ENCODE measurements around the gene ELOA. TPM values are rescaled to one million over a fixed set of nuclear protein-coding genes. Genes with fewer than 3 reads are reported as not detected.

ELOA gene
- total RNA-seq, 2 donors from 2014 or later, result 33.3 to 42.4 TPM

GRCh38 chr1:23798662-23799142 lies 55.4 kb downstream of the ELOA start:
- Mint-ChIP-seq H3K4me1 (peaks cover 10% of the 10 kb centered on the region), H3K36me3 (ENCODE audit: low read depth) (peaks cover 34% of the 10 kb centered on the region), H3K4me3 (no peak overlapping the region), H3K27ac (no peak overlapping the region), H3K9me3 (no peaks in the 10 kb centered on the region), H3K27me3 (ENCODE audit: insufficient read depth) (peaks cover 3% of the 10 kb centered on the region)
- TF ChIP-seq, protein P1, sequence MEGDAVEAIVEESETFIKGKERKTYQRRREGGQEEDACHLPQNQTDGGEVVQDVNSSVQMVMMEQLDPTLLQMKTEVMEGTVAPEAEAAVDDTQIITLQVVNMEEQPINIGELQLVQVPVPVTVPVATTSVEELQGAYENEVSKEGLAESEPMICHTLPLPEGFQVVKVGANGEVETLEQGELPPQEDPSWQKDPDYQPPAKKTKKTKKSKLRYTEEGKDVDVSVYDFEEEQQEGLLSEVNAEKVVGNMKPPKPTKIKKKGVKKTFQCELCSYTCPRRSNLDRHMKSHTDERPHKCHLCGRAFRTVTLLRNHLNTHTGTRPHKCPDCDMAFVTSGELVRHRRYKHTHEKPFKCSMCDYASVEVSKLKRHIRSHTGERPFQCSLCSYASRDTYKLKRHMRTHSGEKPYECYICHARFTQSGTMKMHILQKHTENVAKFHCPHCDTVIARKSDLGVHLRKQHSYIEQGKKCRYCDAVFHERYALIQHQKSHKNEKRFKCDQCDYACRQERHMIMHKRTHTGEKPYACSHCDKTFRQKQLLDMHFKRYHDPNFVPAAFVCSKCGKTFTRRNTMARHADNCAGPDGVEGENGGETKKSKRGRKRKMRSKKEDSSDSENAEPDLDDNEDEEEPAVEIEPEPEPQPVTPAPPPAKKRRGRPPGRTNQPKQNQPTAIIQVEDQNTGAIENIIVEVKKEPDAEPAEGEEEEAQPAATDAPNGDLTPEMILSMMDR (conservative IDR thresholded peaks at IDR 0.05), result peak; percentile 59
- H3K36me3 ChIP-seq (ENCODE audit: control insufficient read depth, insufficient read depth, low read length), result peaks cover 24% of the 10 kb centered on the region
- no peaks in the 10 kb centered on the region for H3K27me3 ChIP-seq (ENCODE audit: control insufficient read depth, insufficient read depth, low read length, poor library complexity, severe bottlenecking)
- H3K9me3 ChIP-seq (ENCODE audit: control insufficient read depth, low read length), result no peaks in the 10 kb centered on the region
- peak; percentile 70 for DNase-seq
- no peak overlapping the region for H3K27ac ChIP-seq (ENCODE audit: low read depth, low read length)
- peaks cover 7% of the 10 kb centered on the region for H3K4me1 ChIP-seq (ENCODE audit: control insufficient read depth, insufficient read depth, low read length)
- WGBS, 2 experiments (ENCODE audit: insufficient coverage in 1 of 2, insufficient read length in 1 of 2), result 92 to 100% methylated on average over 2 to 12 of the region's 12 CpGs
- no peak overlapping the region for H3K9ac ChIP-seq (ENCODE audit: extremely low read depth, low read length, poor library complexity, severe bottlenecking)
- peak overlapping the region; percentile 81 for H3K4me3 ChIP-seq (ENCODE audit: low read length)

DNA sequence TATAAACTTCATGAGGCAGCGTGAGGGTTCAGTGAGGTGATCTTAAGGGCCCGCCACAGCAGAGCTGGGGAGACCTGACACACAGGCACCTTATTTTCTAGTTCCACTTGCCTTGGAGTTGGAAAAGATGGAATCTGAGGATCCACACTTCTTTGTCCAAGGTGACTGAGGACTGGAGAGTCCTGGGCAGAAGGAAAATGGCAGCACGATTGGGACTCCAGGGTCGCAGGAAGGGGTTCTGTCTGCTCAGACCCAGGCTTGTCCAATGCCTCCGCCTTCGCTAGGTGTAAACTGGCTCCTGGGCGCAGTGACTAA lies 55.9 kb downstream of the ELOA start:
- no peak for DNase-seq
- Mint-ChIP-seq H3K9me3 (no peaks in the 10 kb centered on the region), H3K36me3 (ENCODE audit: low read depth) (peaks cover 39% of the 10 kb centered on the region), H3K27ac (no peak overlapping the region), H3K4me1 (peaks cover 10% of the 10 kb centered on the region), H3K27me3 (ENCODE audit: insufficient read depth) (peaks cover 3% of the 10 kb centered on the region), H3K4me3 (peak overlapping the region; percentile 83)
- H3K4me3 ChIP-seq (ENCODE audit: low read length), result peak overlapping the region; percentile 81
- 74 to 82% methylated on average over 7 of the region's 7 CpGs for WGBS, 2 experiments (ENCODE audit: insufficient coverage in 1 of 2, insufficient read length in 1 of 2)
- H3K36me3 ChIP-seq (ENCODE audit: control insufficient read depth, insufficient read depth, low read length), result peaks cover 22% of the 10 kb centered on the region
- no peak overlapping the region for H3K27ac ChIP-seq (ENCODE audit: low read depth, low read length)
- no peaks in the 10 kb centered on the region for H3K9me3 ChIP-seq (ENCODE audit: control insufficient read depth, low read length)
- TF ChIP-seq, protein P1 (conservative IDR thresholded peaks at IDR 0.05), result no peak
- peaks cover 7% of the 10 kb centered on the region for H3K4me1 ChIP-seq (ENCODE audit: control insufficient read depth, insufficient read depth, low read length)
- H3K27me3 ChIP-seq (ENCODE audit: control insufficient read depth, insufficient read depth, low read length, poor library complexity, severe bottlenecking), result no peaks in the 10 kb centered on the region
- peak overlapping the region; percentile 43 for H3K9ac ChIP-seq (ENCODE audit: extremely low read depth, low read length, poor library complexity, severe bottlenecking)

DNA sequence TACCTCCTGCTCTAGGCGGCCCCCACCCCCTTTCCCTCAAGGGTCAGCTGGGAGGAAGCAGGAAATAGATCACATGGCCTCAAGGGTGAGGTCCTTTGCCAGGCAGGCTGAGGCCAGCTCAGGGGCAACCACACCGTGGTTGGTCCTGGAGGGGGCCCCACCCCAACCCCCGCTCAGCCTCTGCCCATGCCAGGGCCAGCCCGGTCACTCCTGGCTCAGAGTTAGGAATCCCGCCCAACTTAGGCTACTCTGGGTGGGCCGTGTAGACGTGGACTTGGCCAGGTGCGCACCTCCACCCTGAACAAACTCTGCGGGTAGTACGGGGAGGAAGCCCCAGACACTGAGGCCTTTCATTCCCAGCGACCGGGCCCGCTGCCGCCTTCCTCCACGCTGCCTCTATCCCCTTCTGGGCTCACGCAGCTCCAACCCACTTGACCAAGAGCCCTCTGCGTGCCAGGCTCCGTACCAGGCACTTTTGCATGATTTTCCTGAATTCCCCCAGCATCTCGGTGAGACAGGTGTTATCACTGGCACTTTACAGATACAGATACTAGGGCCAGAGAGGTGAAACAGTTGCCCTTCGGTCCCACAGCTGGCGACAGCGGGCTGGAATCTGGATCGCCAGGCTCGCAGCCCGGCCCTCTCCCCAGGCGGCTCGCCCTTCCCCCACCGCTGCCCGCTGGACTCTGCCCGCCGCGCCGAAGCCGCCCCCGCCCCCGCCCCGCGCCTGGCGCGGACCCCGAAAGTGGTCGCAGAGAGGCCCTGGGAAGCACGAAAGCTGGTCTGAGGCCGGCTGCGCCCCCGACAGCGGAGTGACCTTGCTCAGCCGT lies 56.5 kb downstream of the ELOA start:
- peaks cover 36% of the 10 kb centered on the region for H3K36me3 Mint-ChIP-seq (ENCODE audit: low read depth)
- Histone ChIP-seq H3K9ac (ENCODE audit: extremely low read depth, low read length, poor library complexity, severe bottlenecking) (peak overlapping the region; percentile 43), H3K9me3 (ENCODE audit: control insufficient read depth, low read length) (no peaks in the 10 kb centered on the region), H3K27me3 (ENCODE audit: control insufficient read depth, insufficient read depth, low read length, poor library complexity, severe bottlenecking) (no peaks in the 10 kb centered on the region), H3K27ac (ENCODE audit: low read depth, low read length) (peak overlapping the region; percentile 19), H3K4me3 (ENCODE audit: low read length) (peak overlapping the region; percentile 81), H3K4me1 (ENCODE audit: control insufficient read depth, insufficient read depth, low read length) (peaks cover 7% of the 10 kb centered on the region), H3K36me3 (ENCODE audit: control insufficient read depth, insufficient read depth, low read length) (peaks cover 18% of the 10 kb centered on the region)
- no peaks in the 10 kb centered on the region for H3K9me3 Mint-ChIP-seq
- H3K4me3 Mint-ChIP-seq, result peak overlapping the region; percentile 83
- peak overlapping the region; percentile 98 for H3K27ac Mint-ChIP-seq
- WGBS, 2 experiments (ENCODE audit: insufficient coverage in 1 of 2, insufficient read length in 1 of 2), result 4 to 7% methylated on average over 19 to 48 of the region's 48 CpGs
- TF ChIP-seq, protein P1 (conservative IDR thresholded peaks at IDR 0.05), result no peak
- H3K27me3 Mint-ChIP-seq (ENCODE audit: insufficient read depth), result peaks cover 3% of the 10 kb centered on the region
- peak; percentile 88 for DNase-seq
- peaks cover 10% of the 10 kb centered on the region for H3K4me1 Mint-ChIP-seq

Data from endodermal cell (in vitro differentiated cells).